GM19240 (cell line): ENCODE data around the gene WBP4.
A peak's percentile ranks its signal among the peaks of the same experiment; 100 is the strongest.
"Not testable (repeated sequence)": the region's sequence is repeated elsewhere in the genome, so short reads cannot be mapped to it uniquely, and the experiment has no call there.

Source experiments
- DNase-seq: peaks from one replicate; pipeline ENCODE4 v3.0.0; 2011; ENCODE audit warnings: low spot score; ENCODE audit not compliant: insufficient read length

WBP4 gene, protein sequence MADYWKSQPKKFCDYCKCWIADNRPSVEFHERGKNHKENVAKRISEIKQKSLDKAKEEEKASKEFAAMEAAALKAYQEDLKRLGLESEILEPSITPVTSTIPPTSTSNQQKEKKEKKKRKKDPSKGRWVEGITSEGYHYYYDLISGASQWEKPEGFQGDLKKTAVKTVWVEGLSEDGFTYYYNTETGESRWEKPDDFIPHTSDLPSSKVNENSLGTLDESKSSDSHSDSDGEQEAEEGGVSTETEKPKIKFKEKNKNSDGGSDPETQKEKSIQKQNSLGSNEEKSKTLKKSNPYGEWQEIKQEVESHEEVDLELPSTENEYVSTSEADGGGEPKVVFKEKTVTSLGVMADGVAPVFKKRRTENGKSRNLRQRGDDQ

GRCh38 chr13:41061075-41061913, at the start of gene WBP4:
WBP4 (plus strand) TSS chr13:41061509; CDS start chr13:41061674, 165 bp downstream.
- peak; percentile 72 for DNase-seq

GRCh38 chr13:41012536-41012935, 48.8 kb upstream of the WBP4 start:
- no peak for DNase-seq

DNA sequence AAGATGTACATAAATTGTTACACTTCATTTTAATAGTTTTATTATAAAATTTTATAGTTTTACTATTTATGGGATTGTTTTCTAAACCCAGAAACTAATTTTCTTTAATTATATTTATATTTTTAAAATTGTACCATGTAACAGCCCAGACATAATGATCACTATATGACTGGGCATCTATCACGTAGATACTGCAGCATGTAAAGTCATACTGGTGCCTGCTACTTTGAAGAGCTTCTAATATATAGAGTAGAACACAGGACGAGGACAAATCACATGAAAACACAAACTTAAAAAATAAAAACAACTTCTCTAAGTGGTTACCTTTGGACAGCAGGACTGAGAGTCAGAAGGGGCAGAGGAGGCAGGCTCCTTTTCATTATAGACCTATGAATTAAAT, 47.5 kb upstream of the WBP4 start:
- no peak for DNase-seq

DNA sequence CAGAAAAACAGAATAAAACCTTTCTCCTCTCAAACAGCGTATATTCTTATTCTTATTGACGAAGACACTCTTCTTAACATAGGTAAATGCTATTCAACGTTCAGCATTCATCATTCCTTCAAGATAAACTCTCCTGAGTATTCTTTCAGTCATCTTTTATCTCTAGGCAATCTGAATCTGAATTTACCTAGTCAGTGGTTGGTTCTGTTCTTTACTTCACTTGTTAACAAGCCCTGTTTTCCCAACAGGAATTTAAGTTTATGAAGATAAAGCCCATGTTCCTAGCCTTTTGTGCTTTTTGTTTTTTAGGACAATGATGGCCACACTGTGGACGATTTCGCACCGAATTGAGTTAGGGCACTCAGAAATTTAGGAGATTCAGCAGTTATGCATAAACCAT, 45.4 kb upstream of the WBP4 start:
- DNase-seq, result no peak

GRCh38 chr13:41017159-41017558, 44.1 kb upstream of the WBP4 start:
- DNase-seq, result no peak

GRCh38 chr13:41017817-41018601, 43.3 kb upstream of the WBP4 start:
- DNase-seq, result no peak

GRCh38 chr13:41018602-41018948, 42.7 kb upstream of the WBP4 start:
- no peak for DNase-seq

DNA sequence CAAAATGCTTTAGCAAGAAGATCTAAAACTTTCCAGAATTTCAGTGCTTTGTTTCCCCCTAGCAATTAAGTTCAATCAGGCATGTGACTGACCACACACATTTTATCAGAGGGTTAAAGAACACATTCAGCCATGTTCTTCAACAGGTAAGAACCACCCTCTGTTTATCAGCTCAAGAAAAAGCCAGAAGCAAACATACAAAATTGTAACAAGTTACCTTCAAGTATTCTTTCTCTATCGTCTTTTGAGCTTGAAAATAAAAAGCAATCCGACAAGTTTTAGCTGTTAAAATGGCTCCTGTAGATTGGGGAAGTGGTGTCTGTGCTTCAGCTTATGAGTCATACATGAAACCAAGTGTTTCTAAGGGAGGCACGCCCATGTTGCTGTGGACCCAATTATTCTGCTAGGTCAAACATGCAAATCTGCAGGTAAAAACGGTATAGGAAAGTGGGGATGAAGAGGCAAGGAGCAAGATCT, 42.3 kb upstream of the WBP4 start, which contains the start of gene ELF1:
TSS of gene ELF1 (minus strand) at position 306 of the 477 bp plus-strand sequence. CDS start 37,262 bp downstream, outside the sequence.
- DNase-seq, result peak; percentile 47

DNA sequence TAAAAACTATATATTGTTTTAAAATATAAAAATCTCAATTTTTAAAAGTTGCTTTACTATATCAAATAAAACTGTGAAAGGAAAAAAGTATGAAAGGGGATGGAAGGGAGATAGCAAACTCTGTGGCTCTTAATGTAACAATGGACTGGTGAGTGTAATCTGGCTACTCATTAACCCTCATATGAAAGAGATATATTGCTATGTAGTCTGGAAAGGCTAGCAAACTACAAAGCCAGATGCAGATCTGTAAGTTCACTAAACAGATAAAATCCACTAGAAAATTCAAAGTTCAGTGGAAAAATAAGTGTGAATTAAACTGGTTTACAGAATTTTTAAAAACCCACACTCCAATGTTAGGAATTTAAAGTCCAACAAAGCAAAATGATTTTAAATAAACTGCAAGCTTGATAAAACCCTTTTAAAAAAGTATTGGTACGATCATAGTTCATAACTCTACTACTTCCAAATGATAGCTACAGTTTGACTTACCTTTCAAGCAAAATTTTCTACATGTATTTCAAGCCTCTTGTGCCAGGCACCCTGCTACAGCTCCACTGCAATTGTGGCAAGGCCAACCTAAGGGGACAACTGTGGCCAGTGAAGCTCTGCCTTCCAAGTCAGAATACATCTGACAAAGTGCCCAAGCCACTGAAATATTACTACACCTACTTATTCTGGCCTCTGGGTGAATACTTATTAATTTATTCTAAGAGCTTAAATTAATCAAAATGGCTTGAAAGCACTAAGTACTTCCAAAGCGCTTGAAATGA, 41.5 kb upstream of the WBP4 start:
- DNase-seq, result no peak

DNA sequence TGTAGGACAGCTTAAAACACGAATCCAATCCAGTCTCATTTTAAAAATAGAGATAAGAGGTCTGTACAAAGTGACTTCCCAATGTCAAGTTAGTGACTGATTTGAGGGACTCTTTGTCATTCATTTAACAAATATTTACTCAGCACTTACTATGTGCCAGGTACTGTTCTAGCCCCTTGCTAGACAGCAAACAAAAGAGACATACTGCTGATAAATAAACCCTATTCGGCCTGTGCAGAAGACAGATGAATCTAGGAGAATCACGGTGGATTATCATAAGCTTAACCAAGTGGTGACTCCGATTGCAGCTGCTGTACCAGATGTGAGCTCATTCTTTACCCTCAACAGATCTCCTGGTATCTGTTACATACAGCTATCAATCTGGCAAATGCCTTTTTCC, 35.8 kb upstream of the WBP4 start:
- DNase-seq, result no peak

- no peak for DNase-seq
These were observed 34.5 kb upstream of the WBP4 start for GRCh38 chr13:41026788-41027187.

- no peak for DNase-seq
These were observed 33.3 kb upstream of the WBP4 start for GRCh38 chr13:41028051-41028450.

DNA sequence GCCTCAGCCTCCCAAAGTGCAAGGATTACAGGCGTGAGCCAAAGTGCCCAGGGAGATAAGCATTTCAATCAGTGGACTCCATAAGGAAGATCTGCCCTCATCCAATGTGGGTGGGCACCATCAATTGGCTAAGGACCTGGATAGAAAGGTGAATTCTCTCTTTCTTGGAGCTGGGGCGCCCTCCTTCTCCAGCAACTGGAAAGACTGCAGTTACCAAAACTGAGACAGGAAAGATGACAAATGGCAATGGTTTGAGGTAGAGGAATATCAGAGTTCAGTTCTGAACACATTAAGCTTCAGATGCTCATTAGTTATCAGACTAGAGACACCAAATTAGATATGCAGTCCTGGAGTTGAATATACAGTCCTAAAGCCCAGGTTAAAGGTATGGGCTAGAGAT, 31.7 kb upstream of the WBP4 start:
- no peak for DNase-seq

- DNase-seq, result no peak
These were observed 28.5 kb upstream of the WBP4 start for GRCh38 chr13:41032691-41033376.

DNA sequence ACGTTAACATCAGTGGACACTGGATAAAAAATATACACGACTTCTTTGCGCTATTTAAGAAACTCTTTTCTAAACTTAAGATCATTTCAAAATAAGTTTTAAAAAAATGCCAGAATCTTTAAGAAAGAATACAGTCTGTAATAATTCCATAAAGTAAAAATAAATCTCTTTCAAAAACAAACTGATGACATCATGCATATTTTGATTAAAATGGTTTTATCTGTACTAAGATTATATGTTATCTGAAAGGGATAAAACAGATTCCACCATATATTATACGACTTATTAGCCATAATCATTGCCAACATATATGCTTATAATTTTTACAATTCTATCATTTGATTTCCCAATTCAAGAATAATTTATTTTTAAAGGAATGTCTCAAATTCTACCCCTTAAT, 26.9 kb upstream of the WBP4 start:
- no peak for DNase-seq

DNA sequence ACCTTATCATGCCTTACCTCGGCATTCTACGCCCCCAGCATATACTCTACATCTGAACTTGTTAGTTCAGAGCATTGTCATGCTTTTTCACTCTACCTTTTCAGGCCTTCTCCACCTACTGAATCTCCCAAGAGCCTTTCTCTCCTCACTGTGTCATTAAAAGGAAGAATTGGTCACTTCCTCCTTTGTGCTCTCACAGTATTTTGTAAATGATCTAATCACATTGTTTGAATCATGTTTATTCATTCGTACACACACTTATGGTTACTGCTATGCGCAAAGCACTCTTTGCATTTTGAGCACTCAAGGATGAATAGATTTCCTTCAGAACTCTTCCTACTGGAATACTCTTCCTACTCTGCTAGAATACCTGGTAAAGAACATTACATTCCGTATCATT, 26.4 kb upstream of the WBP4 start:
- no peak for DNase-seq

- not testable (repeated sequence) for DNase-seq
These were observed 24.8 kb upstream of the WBP4 start for GRCh38 chr13:41036557-41036956.

DNA sequence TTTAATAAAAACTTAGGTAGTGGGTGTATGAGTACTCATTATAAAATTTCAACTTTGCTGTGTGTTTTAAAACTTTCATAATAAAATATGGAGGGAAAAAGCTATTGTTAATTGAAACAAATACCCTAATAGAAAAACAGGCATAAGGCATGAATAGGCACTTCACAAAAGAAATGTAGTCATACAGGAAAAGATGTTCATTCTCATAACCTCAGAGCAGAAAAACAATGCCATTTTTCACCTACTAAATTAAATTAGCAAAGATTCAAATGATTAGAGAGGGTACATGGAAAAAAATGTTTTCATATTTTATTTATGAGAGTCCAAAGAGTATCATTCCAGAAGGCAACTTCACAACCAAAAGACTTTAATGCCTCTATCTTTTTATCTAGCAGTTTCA, 21.6 kb upstream of the WBP4 start:
- DNase-seq, result no peak

DNA sequence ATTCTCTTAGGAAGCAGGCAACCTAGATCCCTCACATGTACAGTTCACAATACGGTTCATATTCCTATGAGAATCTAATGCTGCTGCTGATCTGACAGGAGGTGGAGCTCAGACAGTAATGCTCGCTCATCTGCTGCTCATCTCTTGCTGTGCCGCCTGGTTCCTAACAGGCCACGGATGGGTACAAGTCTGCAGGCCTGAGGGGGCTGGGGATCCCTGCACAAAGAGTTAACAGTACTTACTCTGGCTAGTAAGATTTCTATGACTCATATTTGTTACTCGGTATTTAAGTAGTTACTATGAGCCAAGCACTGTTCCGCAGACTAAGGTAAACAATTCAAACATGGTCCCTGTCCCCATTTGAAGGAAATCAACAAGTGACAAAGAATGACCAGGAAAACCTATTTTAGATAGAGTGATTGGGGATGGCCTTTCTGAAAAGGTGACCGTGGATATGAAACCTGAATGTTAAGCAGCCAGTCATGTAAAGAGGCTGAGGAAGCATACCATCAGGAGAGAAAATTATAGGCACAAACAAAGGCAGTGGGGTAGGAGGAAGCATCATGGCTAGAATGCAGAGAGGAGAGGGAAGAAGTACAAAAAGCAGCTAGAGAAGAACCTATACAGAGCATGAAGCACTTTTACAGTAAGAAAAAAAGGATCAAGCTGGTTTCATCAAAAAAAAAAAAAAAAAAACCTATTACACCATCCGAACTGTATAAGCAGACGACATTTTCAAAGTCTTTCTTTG, 20.6 kb upstream of the WBP4 start:
- DNase-seq, result no peak

GRCh38 chr13:41042419-41042818, 18.9 kb upstream of the WBP4 start:
- not testable (repeated sequence) for DNase-seq
